Skeletal muscle tissue (tissue), 4 donors: ENCODE results near the gene TMBIM1. TPM values are rescaled to one million over a fixed set of nuclear protein-coding genes. Genes with fewer than 3 reads are reported as not detected.
"Not testable (repeated sequence)": the region's sequence is repeated elsewhere in the genome, so short reads cannot be mapped to it uniquely, and the experiment has no call there.

Experiments
- H3K27ac ChIP-seq: one replicate; pipeline ENCODE4 v1.7.0; 2013; ENCODE audit warnings: mild to moderate bottlenecking, low read depth, low read length, inconsistent platforms
- H3K27me3 ChIP-seq, 3 donors: one replicate each; pipeline ENCODE4 v1.7.0; 2013; ENCODE audit warnings: low read length in 3 of 3; ENCODE audit not compliant: control insufficient read depth in 3 of 3, insufficient read depth in 3 of 3
- H3K36me3 ChIP-seq, 3 donors: one replicate each; pipeline ENCODE4 v1.7.0; 2013; ENCODE audit warnings: low read length in 3 of 3; ENCODE audit not compliant: control insufficient read depth in 3 of 3, insufficient read depth in 3 of 3
- H3K4me1 ChIP-seq, 3 donors: one replicate each; pipeline ENCODE4 v1.7.0; 2013; ENCODE audit warnings: low read length in 3 of 3, mild to moderate bottlenecking in 3 of 3; ENCODE audit not compliant: control insufficient read depth in 3 of 3, insufficient read depth in 3 of 3
- H3K4me3 ChIP-seq, 3 donors: one replicate each; pipeline ENCODE4 v1.7.0; 2013; ENCODE audit warnings: low read length in 3 of 3
- H3K9ac ChIP-seq, 3 donors: one replicate each; pipeline ENCODE4 v1.7.0; 2013; ENCODE audit warnings: low read length in 3 of 3, mild to moderate bottlenecking in 3 of 3, moderate library complexity in 2 of 3, low read depth in 1 of 3
- H3K9me3 ChIP-seq, 3 donors: one replicate each; pipeline ENCODE4 v1.7.0; 2013; ENCODE audit warnings: low read length in 3 of 3; ENCODE audit not compliant: control insufficient read depth in 3 of 3
- total RNA-seq: library from RNA; depleted of rRNA; stranded (reverse); fragments of >200 nt; gene quantifications from one replicate; pipeline ENCODE4 v1.2.3, GENCODE V29; 2014
- donor health status: Osteomylitis.

Gene TMBIM1
- total RNA-seq, 1 donor from 2014 or later, result 109 TPM

GRCh38 chr2:218273214-218273907, 18.9 kb downstream of the TMBIM1 start:
- Histone ChIP-seq H3K27ac (peak overlapping the region; percentile 67), H3K9ac (peak overlapping the region in 1 of 3 donors; percentile 70), H3K36me3 (peaks cover 40 to 48% (median 48%) of the 10 kb centered on the region in 3 donors), H3K4me1 (peaks cover 43 to 56% (median 51%) of the 10 kb centered on the region in 3 donors)
- H3K4me3 ChIP-seq, H3K27me3 ChIP-seq, H3K9me3 ChIP-seq: not testable (repeated sequence)

DNA sequence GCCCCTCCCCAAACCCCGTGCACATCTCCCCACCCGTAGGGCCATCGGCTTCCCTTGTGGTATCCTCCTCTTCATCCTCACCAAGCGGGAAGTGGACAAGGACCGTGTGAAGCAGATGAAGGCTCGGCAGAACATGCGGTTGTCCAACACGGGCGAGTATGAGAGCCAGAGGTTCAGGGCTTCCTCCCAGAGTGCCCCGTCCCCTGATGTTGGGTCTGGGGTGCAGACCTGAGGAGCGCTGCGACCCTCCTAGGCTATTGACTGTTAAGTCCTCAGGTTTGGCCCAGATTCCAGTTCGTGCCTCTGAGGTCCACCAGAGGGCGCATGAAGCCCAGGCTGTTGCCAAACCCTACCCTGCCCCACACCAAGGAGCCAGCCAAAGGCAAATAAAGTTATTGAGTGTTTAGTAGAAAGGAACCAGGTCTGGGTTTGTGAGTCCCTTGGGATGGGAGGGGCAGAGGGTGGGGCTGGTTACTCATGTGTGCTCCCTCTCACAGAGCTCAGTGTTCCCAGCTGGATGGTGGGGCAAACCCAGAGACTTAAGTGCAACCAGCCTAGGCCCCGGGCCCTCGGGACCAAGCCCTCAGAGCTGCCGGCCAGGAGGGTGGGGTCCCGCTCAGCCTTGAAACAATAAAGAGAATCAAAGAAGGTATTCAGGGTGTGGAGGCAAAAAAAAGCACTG, 19.6 kb downstream of the TMBIM1 start:
- H3K36me3 ChIP-seq, result peaks cover 34 to 43% (median 41%) of the 10 kb centered on the region in 3 donors
- no peaks in the 10 kb centered on the region for H3K9me3 ChIP-seq
- H3K4me1 ChIP-seq, result peaks cover 43 to 52% (median 51%) of the 10 kb centered on the region in 3 donors
- H3K27ac ChIP-seq, result peak overlapping the region; percentile 67
- no peaks in the 10 kb centered on the region for H3K27me3 ChIP-seq
- peak overlapping the region; percentile 29 to 96 (median 93) for H3K4me3 ChIP-seq
- H3K9ac ChIP-seq, result peak overlapping the region; percentile 12 to 70 (median 45)

DNA sequence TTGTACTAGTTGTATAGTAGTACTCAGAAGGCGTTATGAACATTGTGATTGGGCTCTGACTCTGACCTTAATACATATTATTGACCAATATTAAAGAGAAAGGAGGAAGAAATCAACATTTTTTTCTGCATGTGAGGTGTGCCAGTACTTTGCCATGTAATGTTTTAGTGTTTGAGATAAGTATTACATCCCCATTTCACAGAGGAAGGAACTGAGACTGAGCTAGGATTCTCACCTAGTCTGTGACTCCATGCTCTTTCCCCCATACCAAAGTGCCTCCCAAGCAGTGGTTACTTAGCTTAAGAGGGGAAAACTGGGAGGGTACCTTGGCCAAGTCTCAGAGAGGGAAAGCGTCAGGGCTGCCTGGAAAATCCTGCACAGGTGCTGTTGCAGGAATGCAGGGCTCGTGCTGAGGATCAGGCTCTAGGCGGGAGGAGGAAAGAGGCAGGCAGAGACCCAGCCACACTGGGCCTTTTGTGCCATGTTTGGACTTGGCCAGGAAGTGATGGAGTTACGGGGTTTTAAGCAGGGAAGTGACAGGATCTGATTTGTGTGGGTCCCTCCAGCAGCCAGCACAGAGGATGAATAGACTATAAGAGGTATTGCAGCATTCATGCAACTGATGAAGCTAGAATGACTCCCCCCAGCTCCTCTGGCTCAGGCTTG, 20.3 kb downstream of the TMBIM1 start:
- Histone ChIP-seq H3K9me3 (no peaks in the 10 kb centered on the region), H3K36me3 (peaks cover 35 to 43% (median 40%) of the 10 kb centered on the region in 3 donors), H3K4me1 (peaks cover 43 to 54% (median 50%) of the 10 kb centered on the region in 3 donors), H3K27me3 (no peaks in the 10 kb centered on the region), H3K4me3 (peak overlapping the region; percentile 1 to 96 (median 93)), H3K9ac (peak overlapping the region; percentile 70 to 94 (median 79)), H3K27ac (peak overlapping the region; percentile 67)

- H3K27me3 ChIP-seq, result no peaks in the 10 kb centered on the region
- no peaks in the 10 kb centered on the region for H3K9me3 ChIP-seq
- peaks cover 43 to 54% (median 48%) of the 10 kb centered on the region in 3 donors for H3K4me1 ChIP-seq
- peak overlapping the region; percentile 23 for H3K27ac ChIP-seq
- peak overlapping the region; percentile 93 to 96 (median 95) for H3K4me3 ChIP-seq
- peaks cover 35 to 43% (median 40%) of the 10 kb centered on the region in 3 donors for H3K36me3 ChIP-seq
- peak overlapping the region; percentile 79 to 94 (median 94) for H3K9ac ChIP-seq
Measured at GRCh38 chr2:218271487-218271797, 20.9 kb downstream of the TMBIM1 start.

GRCh38 chr2:218270721-218271486, 21.4 kb downstream of the TMBIM1 start:
- Histone ChIP-seq H3K27ac (peak overlapping the region; percentile 23), H3K36me3 (peaks cover 35 to 43% (median 40%) of the 10 kb centered on the region in 3 donors), H3K4me1 (peaks cover 43 to 54% (median 46%) of the 10 kb centered on the region in 3 donors), H3K4me3 (peak overlapping the region; percentile 93 to 96 (median 95)), H3K27me3 (no peaks in the 10 kb centered on the region), H3K9me3 (no peaks in the 10 kb centered on the region), H3K9ac (peak overlapping the region; percentile 79 to 94 (median 94))

DNA sequence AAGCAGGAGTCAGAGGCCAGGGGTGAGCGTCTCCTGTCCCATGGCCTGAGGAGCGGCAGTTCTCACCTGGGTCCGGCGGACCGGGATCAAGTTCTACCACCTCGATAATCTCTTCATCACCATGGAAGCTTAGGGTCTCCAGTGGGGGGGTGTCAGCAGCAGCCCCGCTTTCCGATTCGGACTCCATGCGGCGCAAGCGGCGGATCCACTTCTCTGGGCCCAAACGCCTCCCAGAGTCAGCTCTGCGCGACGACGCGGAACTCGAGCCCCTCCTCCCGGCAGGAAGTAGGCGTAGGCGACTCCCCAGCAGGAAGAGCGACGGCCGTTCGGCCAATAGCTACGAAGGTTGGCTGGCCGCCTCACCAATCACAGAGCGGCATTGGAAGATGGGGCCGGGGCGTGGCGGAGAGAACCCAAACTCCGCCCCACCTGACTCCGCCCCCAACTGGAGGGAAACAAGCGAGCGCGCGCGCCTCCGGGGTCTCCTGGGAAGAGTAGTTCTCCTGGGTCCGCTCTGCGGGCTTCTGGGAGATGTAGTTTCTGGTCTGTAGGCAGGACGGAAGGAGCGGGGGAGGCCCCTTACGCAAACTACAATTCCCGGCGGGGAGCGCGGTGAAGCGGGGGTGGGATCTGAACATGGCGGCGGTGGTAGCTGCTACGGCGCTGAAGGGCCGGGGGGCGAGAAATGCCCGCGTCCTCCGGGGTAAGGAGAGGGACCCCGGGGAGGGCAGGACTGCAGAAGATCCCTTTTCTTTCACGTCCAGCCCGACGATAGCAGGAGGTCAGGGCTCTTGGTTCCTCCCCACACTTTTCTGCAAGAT, 22.2 kb downstream of the TMBIM1 start, which contains the start of the genes AAMP and PNKD:
TSS of gene AAMP (minus strand) at position 238 of the 821 bp plus-strand sequence. CDS start at position 187, 51 bp downstream.
TSS of gene PNKD (plus strand) at position 620 of the 821 bp plus-strand sequence. CDS start at position 637, 17 bp downstream.
- H3K36me3 ChIP-seq, result peaks cover 35 to 42% (median 40%) of the 10 kb centered on the region in 3 donors
- H3K27me3 ChIP-seq, result no peaks in the 10 kb centered on the region
- H3K27ac ChIP-seq, result peak within 1 kb of the TSS; percentile 88
- H3K4me3 ChIP-seq, result peak within 1 kb of the TSS; percentile 95 to 97 (median 97)
- H3K9me3 ChIP-seq, result no peaks in the 10 kb centered on the region
- peaks cover 40 to 50% (median 43%) of the 10 kb centered on the region in 3 donors for H3K4me1 ChIP-seq
- peak within 1 kb of the TSS; percentile 94 to 96 (median 95) for H3K9ac ChIP-seq

- Histone ChIP-seq H3K9me3 (no peaks in the 10 kb centered on the region), H3K36me3 (peaks cover 38 to 48% (median 39%) of the 10 kb centered on the region in 3 donors), H3K4me3 (no peak overlapping the region), H3K4me1 (peaks cover 25 to 48% (median 28%) of the 10 kb centered on the region in 3 donors), H3K27me3 (no peaks in the 10 kb centered on the region), H3K27ac (no peak overlapping the region), H3K9ac (no peak overlapping the region)
Measured at GRCh38 chr2:218267259-218267658, 25.0 kb downstream of the TMBIM1 start.

DNA sequence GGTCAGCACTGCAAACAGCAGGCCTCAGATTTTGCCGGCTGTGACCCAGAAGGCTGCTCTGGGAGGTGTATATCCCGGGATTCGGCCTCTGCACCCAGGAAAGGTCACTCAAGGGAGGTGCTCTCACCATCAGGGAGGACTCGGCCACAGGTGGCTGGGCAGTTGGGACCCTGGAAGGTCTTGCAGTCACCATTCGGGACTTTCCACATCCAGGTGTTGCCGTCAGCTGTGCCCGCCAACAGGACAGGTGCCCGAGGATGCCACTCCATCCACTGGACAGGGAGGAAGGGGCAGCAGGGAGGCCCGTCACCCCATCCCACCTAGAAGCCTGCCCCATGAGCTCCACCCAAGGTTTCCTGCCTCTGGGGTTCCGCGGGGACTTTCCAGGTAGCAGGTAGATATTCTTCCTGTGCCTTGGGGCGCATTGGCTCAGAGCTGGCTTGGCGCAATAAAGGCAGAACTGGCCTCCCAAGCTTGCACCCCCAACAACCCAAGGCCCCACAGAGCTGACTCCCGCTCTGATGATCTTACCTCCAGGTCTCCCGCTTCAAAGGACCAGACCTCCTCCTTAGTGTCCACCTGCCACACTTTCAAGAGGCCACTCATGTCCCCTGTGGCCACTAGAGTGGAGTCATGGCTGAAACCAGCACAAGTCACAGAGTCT, 25.9 kb downstream of the TMBIM1 start:
- Histone ChIP-seq H3K4me1 (peaks cover 20 to 47% (median 26%) of the 10 kb centered on the region in 3 donors), H3K9me3 (no peaks in the 10 kb centered on the region), H3K4me3 (no peak overlapping the region), H3K36me3 (peaks cover 38 to 48% (median 39%) of the 10 kb centered on the region in 3 donors), H3K27me3 (no peaks in the 10 kb centered on the region), H3K9ac (no peak overlapping the region), H3K27ac (no peak overlapping the region)
